SU-DHL-6 (cell line): Measurements from ENCODE around the gene PRKAG3.

Experiments
- H2AFZ ChIP-seq: fragments of 200-600 bp; sonication (generic); 2 replicates; pipeline ENCODE4 v1.6.1; 2014; ENCODE audit warnings: low read depth, mild to moderate bottlenecking, moderate library complexity, mixed read lengths, antibody characterized with exemption, low read length; ENCODE audit not compliant: severe bottlenecking
- H3F3A ChIP-seq: fragments of 200-600 bp; shearing (Covaris generic); 2 replicates; pipeline ENCODE4 v1.6.0; 2016; ENCODE audit warnings: antibody characterized with exemption, mild to moderate bottlenecking; ENCODE audit not compliant: insufficient read depth
- H3K27ac ChIP-seq: fragments of 200-600 bp; sonication (generic); 2 replicates; pipeline ENCODE4 v1.5.1; 2016; ENCODE audit warnings: low read depth, mild to moderate bottlenecking, low read length, moderate library complexity, mixed read lengths
- H3K27me3 ChIP-seq: fragments of 200-600 bp; sonication (generic), shearing (Covaris generic); 2 replicates; pipeline ENCODE4 v1.6.0; 2014; ENCODE audit warnings: mild to moderate bottlenecking, low read length
- H3K36me3 ChIP-seq: fragments of 200-600 bp; sonication (generic); 2 replicates; pipeline ENCODE4 v1.6.1; 2014; ENCODE audit warnings: mild to moderate bottlenecking, low read length, mixed read lengths
- H3K4me2 ChIP-seq: fragments of 300-600, 200-600 bp; shearing (Covaris generic), sonication (generic); 2 replicates; pipeline ENCODE4 v1.6.0; 2014; ENCODE audit warnings: low read length, low read depth, mild to moderate bottlenecking; ENCODE audit not compliant: poor library complexity, severe bottlenecking
- H3K4me3 ChIP-seq: fragments of 200-600 bp; sonication (generic); 2 replicates; pipeline ENCODE4 v1.5.1; 2014; ENCODE audit warnings: antibody characterized with exemption, low read length, mild to moderate bottlenecking, mixed read lengths; ENCODE audit not compliant: insufficient read depth, poor library complexity, severe bottlenecking
- H3K79me2 ChIP-seq: fragments of 200-600 bp; sonication (generic); 2 replicates; pipeline ENCODE4 v1.6.1; 2014; ENCODE audit warnings: mild to moderate bottlenecking, low read length, moderate library complexity; ENCODE audit not compliant: insufficient read depth
- H3K9ac ChIP-seq: fragments of 200-600 bp; sonication (generic); 2 replicates; pipeline ENCODE4 v1.7.0; 2014; ENCODE audit warnings: mild to moderate bottlenecking, low read length
- H3K9me2 ChIP-seq: fragments of 200-600 bp; sonication (generic); replicated peaks from 2 replicates; pipeline ENCODE4 v1.6.1; 2014; ENCODE audit warnings: low read length; ENCODE audit not compliant: insufficient read depth
- H3K9me3 ChIP-seq: fragments of 200-600 bp; sonication (generic); 2 replicates; pipeline ENCODE4 v1.6.1; 2014; ENCODE audit warnings: low read length, mixed read lengths; ENCODE audit not compliant: insufficient read depth
- H4K20me1 ChIP-seq: fragments of 200-600 bp; sonication (generic); 2 replicates; pipeline ENCODE4 v1.6.1; 2014; ENCODE audit warnings: low read depth, mild to moderate bottlenecking, antibody characterized with exemption, low read length, moderate library complexity, mixed read lengths
- EZH2phosphoT487 ChIP-seq: fragments of 200-600 bp; sonication (generic), shearing (Covaris generic); conservative IDR thresholded peaks from 2 replicates; pipeline ENCODE4 v1.6.1; 2018; ENCODE audit warnings: mild to moderate bottlenecking, antibody characterized with exemption, low read length, moderate library complexity, mixed read lengths
- TF ChIP-seq, protein P1 (sequence below): fragments of 200-600 bp; sonication (generic); IDR thresholded peaks from one replicate; pipeline ENCODE4 v1.5.1; 2017; ENCODE audit warnings: antibody characterized with exemption, mild to moderate bottlenecking, low read length, moderate library complexity; ENCODE audit not compliant: insufficient read depth, poor library complexity, severe bottlenecking

Gene PRKAG3

DNA sequence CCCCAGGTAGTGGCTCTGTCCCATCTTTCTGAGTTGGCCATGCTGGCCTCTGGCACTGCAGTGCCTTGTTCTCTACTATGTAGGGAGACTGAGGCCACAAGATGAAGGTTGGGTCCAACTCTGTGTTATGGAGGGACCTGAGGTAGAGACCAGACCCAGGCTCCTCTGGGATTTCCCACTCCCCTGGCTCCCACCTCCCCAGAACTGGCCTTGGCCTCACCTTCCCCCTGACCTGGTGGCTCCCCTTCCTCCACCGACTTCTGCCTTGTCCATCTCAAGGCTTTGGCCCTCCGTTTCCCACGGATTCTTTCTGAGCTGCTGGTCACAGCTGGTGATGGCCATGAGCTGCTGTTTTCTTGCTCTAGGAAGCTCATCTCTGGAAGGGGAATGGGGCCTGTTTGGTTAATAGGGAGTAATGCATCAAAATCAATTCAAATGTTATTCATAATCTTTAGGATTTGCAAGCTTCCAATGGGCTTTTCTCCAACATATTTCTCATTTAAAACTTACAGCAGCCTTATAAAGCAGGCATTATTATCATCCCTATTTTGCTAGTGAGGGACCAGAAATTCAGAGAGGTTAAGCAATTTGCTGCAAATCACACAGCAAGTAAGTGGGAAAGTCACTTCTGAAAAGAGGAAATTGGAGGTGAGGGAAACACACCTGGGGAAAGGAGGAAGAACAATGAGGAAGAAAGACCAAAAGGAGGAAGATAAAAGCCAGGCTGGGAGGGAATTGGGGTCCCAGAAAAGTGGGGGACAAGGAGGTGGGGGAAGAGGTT lies 887 bp downstream of the PRKAG3 start:
- TF ChIP-seq, protein P1, sequence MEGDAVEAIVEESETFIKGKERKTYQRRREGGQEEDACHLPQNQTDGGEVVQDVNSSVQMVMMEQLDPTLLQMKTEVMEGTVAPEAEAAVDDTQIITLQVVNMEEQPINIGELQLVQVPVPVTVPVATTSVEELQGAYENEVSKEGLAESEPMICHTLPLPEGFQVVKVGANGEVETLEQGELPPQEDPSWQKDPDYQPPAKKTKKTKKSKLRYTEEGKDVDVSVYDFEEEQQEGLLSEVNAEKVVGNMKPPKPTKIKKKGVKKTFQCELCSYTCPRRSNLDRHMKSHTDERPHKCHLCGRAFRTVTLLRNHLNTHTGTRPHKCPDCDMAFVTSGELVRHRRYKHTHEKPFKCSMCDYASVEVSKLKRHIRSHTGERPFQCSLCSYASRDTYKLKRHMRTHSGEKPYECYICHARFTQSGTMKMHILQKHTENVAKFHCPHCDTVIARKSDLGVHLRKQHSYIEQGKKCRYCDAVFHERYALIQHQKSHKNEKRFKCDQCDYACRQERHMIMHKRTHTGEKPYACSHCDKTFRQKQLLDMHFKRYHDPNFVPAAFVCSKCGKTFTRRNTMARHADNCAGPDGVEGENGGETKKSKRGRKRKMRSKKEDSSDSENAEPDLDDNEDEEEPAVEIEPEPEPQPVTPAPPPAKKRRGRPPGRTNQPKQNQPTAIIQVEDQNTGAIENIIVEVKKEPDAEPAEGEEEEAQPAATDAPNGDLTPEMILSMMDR, result no peak
- TF ChIP-seq EZH2phosphoT487, result no peak
- H3K4me3 ChIP-seq, result no peak overlapping the region
- H3K79me2 ChIP-seq, result no peaks in the 10 kb centered on the region
- H3K27me3 ChIP-seq, result no peaks in the 10 kb centered on the region
- H3K9me3 ChIP-seq, result no peaks in the 10 kb centered on the region
- no peaks in the 10 kb centered on the region for H3K9me2 ChIP-seq
- no peaks in the 10 kb centered on the region for H4K20me1 ChIP-seq
- no peak overlapping the region for H3K9ac ChIP-seq
- no peaks in the 10 kb centered on the region for H3K36me3 ChIP-seq
- H3F3A ChIP-seq, result no peaks in the 10 kb centered on the region
- no peak overlapping the region for H2AFZ ChIP-seq
- no peak overlapping the region for H3K4me2 ChIP-seq
- no peak overlapping the region for H3K27ac ChIP-seq

DNA sequence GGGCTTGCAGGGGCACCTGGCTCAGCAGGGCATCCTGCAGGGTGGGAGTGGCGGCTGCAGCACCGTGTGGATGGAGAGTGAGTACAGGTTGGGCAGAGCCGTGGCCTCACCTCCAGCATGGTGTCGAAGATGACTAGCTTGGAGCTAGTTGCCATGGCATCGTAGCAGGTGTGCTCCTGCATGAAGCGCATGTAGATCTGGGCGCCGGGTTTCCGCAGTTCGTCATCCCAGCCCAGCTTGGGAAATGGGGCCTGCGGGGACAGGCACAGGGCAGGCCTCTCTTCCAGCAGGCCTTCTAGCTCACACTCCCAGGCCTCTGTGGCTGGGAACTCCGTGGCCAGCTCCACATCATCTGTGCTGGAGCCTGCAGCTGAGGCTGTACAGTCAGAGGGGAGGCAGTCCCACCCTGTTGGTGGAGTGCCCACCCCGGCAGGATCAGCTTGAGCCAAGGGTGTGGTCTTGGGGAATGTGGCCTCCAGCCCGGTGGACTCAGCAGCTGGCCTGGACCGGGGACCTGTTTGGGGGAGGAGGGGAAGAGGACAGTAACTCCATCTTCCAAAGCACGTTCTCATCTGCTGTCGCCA lies 1.6 kb downstream of the PRKAG3 start:
- Histone ChIP-seq H3K27me3 (no peaks in the 10 kb centered on the region), H3K36me3 (no peaks in the 10 kb centered on the region), H3K9me3 (no peaks in the 10 kb centered on the region), H2AFZ (no peak overlapping the region), H4K20me1 (no peaks in the 10 kb centered on the region), H3K4me2 (no peak overlapping the region), H3K27ac (no peak overlapping the region), H3K9me2 (no peaks in the 10 kb centered on the region), H3K79me2 (no peaks in the 10 kb centered on the region), H3F3A (no peaks in the 10 kb centered on the region), H3K9ac (no peak overlapping the region), H3K4me3 (no peak overlapping the region)
- TF ChIP-seq, protein P1, result no peak
- no peak for TF ChIP-seq EZH2phosphoT487

DNA sequence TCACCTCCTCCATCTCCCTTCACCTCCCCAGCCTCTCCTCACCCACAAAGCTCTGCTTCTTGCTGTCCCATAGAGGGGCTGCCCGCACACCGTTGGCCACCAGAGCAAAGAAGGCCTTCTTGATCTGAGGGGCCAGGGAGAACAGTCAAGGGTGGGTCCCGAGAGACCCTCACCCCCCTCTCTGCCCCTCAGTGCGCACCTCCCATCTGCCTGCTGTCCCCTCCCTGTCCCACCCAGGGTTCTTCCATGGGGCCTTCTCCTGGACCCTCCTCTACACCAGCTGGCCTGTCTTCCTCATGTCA lies 3.2 kb downstream of the PRKAG3 start:
- H3K4me3 ChIP-seq, result no peak overlapping the region
- no peak overlapping the region for H3K9ac ChIP-seq
- no peaks in the 10 kb centered on the region for H3K79me2 ChIP-seq
- no peaks in the 10 kb centered on the region for H4K20me1 ChIP-seq
- no peaks in the 10 kb centered on the region for H3K9me2 ChIP-seq
- H3K36me3 ChIP-seq, result no peaks in the 10 kb centered on the region
- TF ChIP-seq, protein P1, result no peak
- no peak for TF ChIP-seq EZH2phosphoT487
- no peak overlapping the region for H2AFZ ChIP-seq
- H3K27me3 ChIP-seq, result no peaks in the 10 kb centered on the region
- H3K27ac ChIP-seq, result no peak overlapping the region
- no peak overlapping the region for H3K4me2 ChIP-seq
- H3F3A ChIP-seq, result no peaks in the 10 kb centered on the region
- H3K9me3 ChIP-seq, result no peaks in the 10 kb centered on the region
